Spleen (tissue), 11 donors: ENCODE data around the gene RARA. TPM values are rescaled to one million over a fixed set of nuclear protein-coding genes. Genes with fewer than 3 reads are reported as not detected.

ENCODE experiments used
- DNase-seq: peaks from one replicate; pipeline ENCODE4 v3.0.0-alpha.2; 2020
- H3K27ac ChIP-seq, 8 donors: fragments of 200-600 bp; sonication (generic) in 7 of 8; 1 replicate in 4 of 8; 2 replicates in 4 of 8; pipeline versions ENCODE4 v1.5.0 to v1.8.0; 2016 to 2021; ENCODE audit warnings: inconsistent platforms in 4 of 8, mild to moderate bottlenecking in 4 of 8, moderate library complexity in 1 of 8
- H3K27me3 ChIP-seq, 7 donors: fragments of 200-600 bp; sonication (generic) in 6 of 7; replicated peaks in 1 of 7; 1 replicate in 4 of 7; 2 replicates in 3 of 7; pipeline versions ENCODE4 v1.5.0 to v1.8.0; 2016 to 2021; ENCODE audit warnings: inconsistent platforms in 3 of 7, mild to moderate bottlenecking in 1 of 7
- H3K36me3 ChIP-seq, 6 donors: fragments of 200-600 bp; sonication (generic) in 5 of 6; 1 replicate in 4 of 6; 2 replicates in 2 of 6; pipeline versions ENCODE4 v1.5.0 to v1.8.0; 2016 to 2021; ENCODE audit warnings: inconsistent platforms in 2 of 6
- H3K4me1 ChIP-seq, 6 donors: fragments of 200-600 bp; sonication (generic) in 5 of 6; 1 replicate in 3 of 6; 2 replicates in 3 of 6; pipeline versions ENCODE4 v1.5.0 to v1.8.0; 2016 to 2021; ENCODE audit warnings: inconsistent platforms in 3 of 6
- H3K4me3 ChIP-seq, 8 donors: fragments of 200-600 bp; sonication (generic) in 7 of 8; 1 replicate in 4 of 8; 2 replicates in 4 of 8; pipeline versions ENCODE4 v1.5.0 to v1.8.0; 2016 to 2021; ENCODE audit warnings: inconsistent platforms in 4 of 8, mild to moderate bottlenecking in 4 of 8, moderate library complexity in 2 of 8
- H3K9me3 ChIP-seq, 8 donors: fragments of 200-600 bp; sonication (generic) in 7 of 8; 1 replicate in 4 of 8; 2 replicates in 4 of 8; pipeline versions ENCODE4 v1.5.0 to v1.8.0; 2016 to 2021; ENCODE audit warnings: inconsistent platforms in 4 of 8
- CTCF ChIP-seq, 11 experiments: fragments of 200-600 bp in 7 of 11; fragments of 450-650 bp in 4 of 11; sonication (generic) in 4 of 11; IDR thresholded peaks in 8 of 11; conservative IDR thresholded peaks in 3 of 11; 1 replicate in 7 of 11; 2 replicates in 4 of 11; pipeline versions ENCODE4 v1.4.0 to v1.8.0; 2016 to 2021; ENCODE audit warnings: antibody characterized with exemption in 11 of 11, inconsistent platforms in 4 of 11, mild to moderate bottlenecking in 1 of 11
- POLR2A ChIP-seq, 3 donors: fragments of 450-650 bp; IDR thresholded peaks; one replicate each; pipeline ENCODE4 v1.5.1; 2017; ENCODE audit warnings: antibody characterized with exemption in 3 of 3, mild to moderate bottlenecking in 1 of 3
- POLR2AphosphoS5 ChIP-seq, 3 donors: sonication (generic); formaldehyde crosslinking; IDR thresholded peaks; one replicate each; pipeline ENCODE4 v1.5.1; 2017; ENCODE audit warnings: antibody characterized with exemption in 3 of 3
- WGBS, 5 donors: extraction: QIAGEN DNeasy Blood & Tissue Kit in 3 of 5; methylation state at CpG; one replicate each; pipeline versions ENCODE4 v1.1.5 to v1.1.7; 2013 to 2018; 5-methylcytosine and 5-hydroxymethylcytosine counted together
- intact Hi-C: fragments of 100-400 bp; cut with DNase I; formaldehyde crosslinking; loops from one replicate; pipeline ENCODE4 v1.15.0; 2023; ENCODE audit warnings: low total_unique reads
- polyA plus RNA-seq, 3 donors: library from polyadenylated mRNA; stranded (reverse); fragments of 200-250 nt; gene quantifications; one replicate each; pipeline ENCODE4 v1.2.1, GENCODE V29; 2013
- total RNA-seq, 7 donors: library from RNA; depleted of rRNA in 3 of 7; stranded (reverse); fragments of >200 nt in 3 of 7; fragmentation: NEBNext Ultra II Directional in 4 of 7; extraction: Animal tissue kit (Norgen Biotek cat#: 25700) in 4 of 7; gene quantifications; one replicate each; pipeline versions ENCODE4 v1.1.0 to v1.2.1, GENCODE V29; 2016 to 2021
- donor health status: healthy with polysubstance abuse.
- donor health status: DM: no; HTN: no; CAD: no; lungs with moderate emphysema.
- donor health status: DM: no; HTN: no; CAD: no.
- donor health status: Bipolar disorder and iron deficiency.
- donor health status: healthy.
- donor health status: DM: no; HTN: no; CAD: no.
- donor health status: DM: yes; HTN: yes; CAD: no.

RARA gene
- total and polyA plus RNA-seq, 10 donors, result 13.3 to 95.1 (median 58.9) TPM

GRCh38 chr17:40310882-40311391 lies 2.0 kb downstream of the RARA start:
- no peak for DNase-seq
- peak overlapping the region in 7 of 8 donors; percentile 23 to 89 (median 82) for H3K27ac ChIP-seq
- H3K9me3 ChIP-seq, result no peaks in the 10 kb centered on the region
- WGBS, 5 donors, result 52 to 71% (median 61%) methylated on average over 7 of the region's 7 CpGs
- intact Hi-C loops, result no loop called here
- TF ChIP-seq POLR2AphosphoS5 (IDR thresholded peaks at IDR 0.05) (no peak), POLR2A (IDR thresholded peaks at IDR 0.05) (no peak), CTCF (IDR thresholded peaks at IDR 0.05 in 8 of 11, conservative IDR thresholded peaks at IDR 0.05 in 3 of 11) (no peak)
- H3K36me3 ChIP-seq, result no peaks in the 10 kb centered on the region
- H3K4me1 ChIP-seq, result peaks cover 65 to 100% (median 99%) of the 10 kb centered on the region in 6 donors
- no peak overlapping the region for H3K4me3 ChIP-seq
- H3K27me3 ChIP-seq, result no peaks in the 10 kb centered on the region

GRCh38 chr17:40311575-40311974 lies 2.6 kb downstream of the RARA start:
- Histone ChIP-seq H3K9me3 (no peaks in the 10 kb centered on the region), H3K4me1 (peaks cover 67 to 100% (median 99%) of the 10 kb centered on the region in 6 donors), H3K27me3 (no peaks in the 10 kb centered on the region), H3K4me3 (no peak overlapping the region), H3K27ac (peak overlapping the region in 6 of 8 donors; percentile 23 to 89 (median 84)), H3K36me3 (no peaks in the 10 kb centered on the region)
- TF ChIP-seq POLR2AphosphoS5 (IDR thresholded peaks at IDR 0.05), result no peak
- TF ChIP-seq POLR2A (IDR thresholded peaks at IDR 0.05), result no peak
- TF ChIP-seq CTCF (IDR thresholded peaks at IDR 0.05 in 8 of 11, conservative IDR thresholded peaks at IDR 0.05 in 3 of 11), result no peak
- WGBS, 5 donors, result 6 to 29% (median 19%) methylated on average over 2 of the region's 2 CpGs
- DNase-seq, result peak; percentile 79
- intact Hi-C loops, result no loop called here

GRCh38 chr17:40312131-40312731 lies 3.3 kb downstream of the RARA start:
- whole genome bisulfite sequencing, 5 donors, result 36 to 41% (median 39%) methylated on average over 6 to 7 of the region's 7 CpGs
- TF ChIP-seq POLR2A (IDR thresholded peaks at IDR 0.05), result no peak
- TF ChIP-seq POLR2AphosphoS5 (IDR thresholded peaks at IDR 0.05), result no peak
- TF ChIP-seq CTCF (IDR thresholded peaks at IDR 0.05 in 8 of 11, conservative IDR thresholded peaks at IDR 0.05 in 3 of 11), result no peak
- H3K4me3 ChIP-seq, result no peak overlapping the region
- no peak for DNase-seq
- intact Hi-C loops, result no loop called here
- peaks cover 66 to 100% (median 99%) of the 10 kb centered on the region in 6 donors for H3K4me1 ChIP-seq
- no peaks in the 10 kb centered on the region for H3K36me3 ChIP-seq
- H3K27ac ChIP-seq, result peak overlapping the region in 6 of 8 donors; percentile 33 to 89 (median 84)
- no peaks in the 10 kb centered on the region for H3K27me3 ChIP-seq
- no peaks in the 10 kb centered on the region for H3K9me3 ChIP-seq

- no peaks in the 10 kb centered on the region for H3K27me3 ChIP-seq
- peaks cover 67 to 100% (median 97%) of the 10 kb centered on the region in 6 donors for H3K4me1 ChIP-seq
- H3K27ac ChIP-seq, result peak overlapping the region in 5 of 8 donors; percentile 33 to 89 (median 85)
- no peaks in the 10 kb centered on the region for H3K36me3 ChIP-seq
- no peaks in the 10 kb centered on the region for H3K9me3 ChIP-seq
- TF ChIP-seq CTCF (IDR thresholded peaks at IDR 0.05 in 8 of 11, conservative IDR thresholded peaks at IDR 0.05 in 3 of 11), result no peak
- no peak for TF ChIP-seq POLR2A (IDR thresholded peaks at IDR 0.05)
- no peak for TF ChIP-seq POLR2AphosphoS5 (IDR thresholded peaks at IDR 0.05)
- intact Hi-C loops, result no loop called here
- no peak for DNase-seq
- no peak overlapping the region for H3K4me3 ChIP-seq
- WGBS, 5 donors, result 72 to 85% (median 77%) methylated on average over 4 of the region's 4 CpGs
These were observed 4.1 kb downstream of the RARA start for GRCh38 chr17:40312893-40313667.
